Peyer's patch (tissue), 4 donors: ENCODE measurements around the gene C3orf38.

Source experiments
- POLR2A ChIP-seq, 2 donors: fragments of 450-650 bp; IDR thresholded peaks; one replicate each; pipeline ENCODE4 v1.5.1; 2017; ENCODE audit warnings: antibody characterized with exemption in 2 of 2, mild to moderate bottlenecking in 2 of 2, moderate library complexity in 2 of 2
- TF ChIP-seq, protein P1 (sequence below), 6 experiments: fragments of 450-650 bp in 4 of 6; fragments of 200-600 bp in 2 of 6; sonication (generic) in 1 of 6; IDR thresholded peaks; one replicate each; pipeline ENCODE4 v1.5.1; 2017 to 2019; ENCODE audit warnings: antibody characterized with exemption in 6 of 6, mild to moderate bottlenecking in 3 of 6, moderate library complexity in 1 of 6

- TF ChIP-seq, protein P1, sequence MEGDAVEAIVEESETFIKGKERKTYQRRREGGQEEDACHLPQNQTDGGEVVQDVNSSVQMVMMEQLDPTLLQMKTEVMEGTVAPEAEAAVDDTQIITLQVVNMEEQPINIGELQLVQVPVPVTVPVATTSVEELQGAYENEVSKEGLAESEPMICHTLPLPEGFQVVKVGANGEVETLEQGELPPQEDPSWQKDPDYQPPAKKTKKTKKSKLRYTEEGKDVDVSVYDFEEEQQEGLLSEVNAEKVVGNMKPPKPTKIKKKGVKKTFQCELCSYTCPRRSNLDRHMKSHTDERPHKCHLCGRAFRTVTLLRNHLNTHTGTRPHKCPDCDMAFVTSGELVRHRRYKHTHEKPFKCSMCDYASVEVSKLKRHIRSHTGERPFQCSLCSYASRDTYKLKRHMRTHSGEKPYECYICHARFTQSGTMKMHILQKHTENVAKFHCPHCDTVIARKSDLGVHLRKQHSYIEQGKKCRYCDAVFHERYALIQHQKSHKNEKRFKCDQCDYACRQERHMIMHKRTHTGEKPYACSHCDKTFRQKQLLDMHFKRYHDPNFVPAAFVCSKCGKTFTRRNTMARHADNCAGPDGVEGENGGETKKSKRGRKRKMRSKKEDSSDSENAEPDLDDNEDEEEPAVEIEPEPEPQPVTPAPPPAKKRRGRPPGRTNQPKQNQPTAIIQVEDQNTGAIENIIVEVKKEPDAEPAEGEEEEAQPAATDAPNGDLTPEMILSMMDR (IDR thresholded peaks at IDR 0.05) = no peak
- no peak for TF ChIP-seq POLR2A (IDR thresholded peaks at IDR 0.05)
These were observed 38.7 kb downstream of the C3orf38 start for GRCh38 chr3:88188436-88188835.
